ENCODE measurements around the gene TIPARP.
"Not testable (repeated sequence)": the region's sequence is repeated elsewhere in the genome, so short reads cannot be mapped to it uniquely, and the experiment has no call there.

TIPARP gene

DNA sequence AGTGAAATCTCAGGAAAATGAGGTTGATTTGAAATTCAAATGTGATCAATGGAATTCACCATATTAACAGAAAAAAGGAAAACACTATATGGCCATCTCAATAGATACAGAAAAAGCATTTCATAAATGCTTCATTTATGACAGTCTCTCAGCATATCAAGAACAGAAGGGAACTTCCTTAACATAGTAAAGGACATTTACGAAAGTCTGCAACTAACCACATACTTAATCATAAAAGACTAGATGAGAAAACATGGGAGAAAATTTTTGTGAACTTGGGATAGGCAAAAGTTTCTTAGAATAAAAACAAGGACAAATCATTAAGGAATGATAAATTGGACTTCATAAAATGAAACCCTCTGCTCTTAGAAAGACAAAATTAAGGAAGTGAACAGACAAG, 24.7 kb upstream of the TIPARP start:
- DNase-seq, result no peak

DNA sequence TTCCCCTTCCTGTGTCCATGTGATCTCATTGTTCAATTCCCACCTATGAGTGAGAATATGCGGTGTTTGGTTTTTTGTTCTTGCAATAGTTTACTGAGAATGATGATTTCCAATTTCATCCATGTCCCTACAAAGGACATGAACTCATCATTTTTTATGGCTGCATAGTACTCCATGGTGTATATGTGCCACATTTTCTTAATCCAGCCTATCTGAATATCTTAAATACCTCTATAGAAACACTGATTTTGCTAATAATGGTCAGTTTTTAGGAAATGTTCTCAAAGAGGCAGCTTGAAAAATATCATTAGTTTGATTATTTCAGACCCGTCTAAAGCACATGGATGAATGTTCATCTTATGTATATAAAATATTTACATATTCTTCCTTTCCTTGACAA, 21.7 kb upstream of the TIPARP start:
- not testable (repeated sequence) for DNase-seq

DNA sequence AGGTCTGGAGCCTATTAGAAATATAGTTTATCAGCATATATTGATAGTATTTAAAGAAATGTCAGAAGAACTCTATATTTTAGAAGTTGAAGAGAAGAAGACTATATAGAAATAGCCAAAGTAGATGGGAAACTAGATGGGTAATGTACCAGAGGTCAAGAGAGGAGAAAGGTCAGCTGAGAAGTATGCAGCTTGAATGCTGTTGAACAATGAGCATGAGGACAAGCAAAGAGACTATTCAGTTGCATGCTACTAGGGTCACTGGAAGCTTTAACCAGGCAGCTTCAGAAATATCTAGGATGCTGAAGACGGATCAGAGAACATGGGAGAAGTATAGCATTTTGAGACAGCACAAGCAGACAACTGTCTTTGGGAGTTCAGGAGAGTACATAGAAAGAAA, 19.6 kb upstream of the TIPARP start:
- no peak for DNase-seq

DNA sequence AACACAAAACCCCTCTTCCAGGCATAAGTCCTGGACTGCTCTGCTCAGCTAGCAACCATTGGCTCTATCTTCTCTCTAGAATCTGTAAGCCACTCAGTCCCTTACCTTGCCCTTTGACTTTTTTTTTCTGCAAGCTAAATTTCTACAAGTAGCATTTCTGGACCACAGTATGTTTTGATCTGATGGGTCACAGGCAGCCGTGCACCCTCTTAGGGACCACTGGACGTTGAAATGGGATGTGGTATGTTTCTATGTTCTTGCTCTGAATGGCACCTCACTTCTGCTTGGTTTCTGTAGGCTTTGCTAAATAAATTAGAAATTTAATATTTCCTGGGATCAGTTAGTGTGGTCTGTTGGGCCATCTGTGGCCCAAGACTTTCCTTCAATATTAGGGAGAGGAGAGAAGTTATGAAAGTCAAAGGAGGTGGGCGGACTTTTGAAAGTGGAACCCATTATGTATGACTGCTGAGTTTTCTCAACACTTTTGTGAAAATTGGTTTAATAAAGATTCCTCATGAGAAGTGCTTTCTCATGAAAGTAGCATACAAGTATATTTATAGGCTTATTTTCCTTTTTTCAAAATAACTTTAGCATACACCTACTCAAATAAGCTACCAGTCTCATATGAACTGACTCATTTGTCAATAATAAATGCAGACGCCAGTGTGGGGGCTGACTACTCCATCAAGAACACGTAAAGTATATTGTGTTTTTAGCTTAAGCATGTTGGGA, 18.4 kb upstream of the TIPARP start:
- peak; percentile 51 to 73 for DNase-seq

DNA sequence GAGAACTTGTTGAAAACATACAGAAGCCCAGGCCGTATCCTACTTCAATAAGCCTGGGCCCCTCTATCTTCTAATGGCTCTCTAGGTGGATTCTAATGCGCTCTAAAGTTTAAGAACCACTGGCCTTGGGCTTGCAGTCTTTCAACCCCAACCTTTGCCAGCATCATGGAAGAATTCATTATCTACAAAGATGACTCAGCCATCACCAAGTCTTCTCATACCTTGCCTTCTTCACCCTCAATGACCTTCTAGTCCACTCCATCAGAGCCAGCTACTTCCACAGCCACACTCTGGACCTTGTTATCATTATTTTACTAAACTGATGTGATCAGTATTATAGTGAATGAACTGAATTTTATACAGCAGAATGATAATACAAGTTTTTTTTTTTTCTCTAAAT, 16.9 kb upstream of the TIPARP start:
- DNase-seq, result no peak

DNA sequence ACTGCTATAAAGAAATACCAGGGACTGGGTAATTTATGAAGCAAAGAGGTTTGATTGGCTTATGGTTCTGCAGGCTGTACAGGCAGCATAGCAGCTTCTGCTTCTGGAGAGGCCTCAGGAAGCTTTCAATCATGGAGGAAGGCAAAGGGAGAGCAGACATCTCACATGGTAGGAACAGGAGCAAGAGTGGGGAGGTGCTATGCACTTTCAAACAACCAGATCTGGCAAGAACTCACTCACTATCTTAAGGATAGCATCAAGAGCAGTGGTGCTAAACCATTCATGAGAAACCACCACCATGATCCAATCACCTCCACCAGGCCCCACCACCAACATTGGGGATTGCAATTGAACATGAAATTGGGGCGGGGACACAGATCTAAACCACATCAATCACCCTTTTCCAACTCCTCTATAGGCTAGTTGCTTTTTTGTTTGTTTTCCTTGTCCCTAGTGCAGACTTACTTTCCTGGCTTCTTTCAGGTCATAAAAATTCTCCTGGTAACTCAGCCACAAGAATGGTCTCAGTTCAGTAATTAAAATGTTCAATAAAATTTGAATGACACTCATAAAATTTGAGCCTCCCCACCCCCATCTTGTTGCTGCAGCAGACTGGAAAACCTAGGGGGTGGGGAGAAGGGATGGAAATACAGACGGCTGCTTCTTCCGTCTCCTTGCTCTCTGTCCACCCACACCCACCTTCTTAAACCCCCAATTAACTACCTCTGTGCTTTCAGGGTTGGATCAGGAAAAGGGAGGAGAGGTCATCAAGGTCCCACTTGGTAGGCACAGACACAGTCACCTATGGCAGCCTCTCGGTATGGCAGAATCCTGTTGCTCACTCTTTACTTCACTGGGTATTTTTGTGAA, 16.3 kb upstream of the TIPARP start:
- no peak for DNase-seq

DNA sequence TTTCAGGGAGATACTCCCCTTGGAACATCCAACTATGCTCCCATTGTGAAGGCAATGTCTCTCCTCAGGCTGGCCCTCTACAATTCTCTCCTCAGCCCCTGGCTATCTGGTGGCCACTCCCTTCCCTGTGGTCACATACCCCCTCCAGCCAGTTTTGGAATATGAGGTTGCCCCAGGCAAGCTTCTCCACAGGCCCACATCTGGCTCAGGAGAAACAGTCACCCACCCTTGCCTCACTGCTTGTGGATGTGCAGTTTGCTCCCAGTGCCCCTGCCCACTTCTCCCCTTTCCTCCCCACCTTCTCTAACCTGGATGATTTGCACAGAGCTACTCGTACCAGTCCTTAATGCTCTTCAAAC, 15.7 kb upstream of the TIPARP start:
- no peak for DNase-seq

DNA sequence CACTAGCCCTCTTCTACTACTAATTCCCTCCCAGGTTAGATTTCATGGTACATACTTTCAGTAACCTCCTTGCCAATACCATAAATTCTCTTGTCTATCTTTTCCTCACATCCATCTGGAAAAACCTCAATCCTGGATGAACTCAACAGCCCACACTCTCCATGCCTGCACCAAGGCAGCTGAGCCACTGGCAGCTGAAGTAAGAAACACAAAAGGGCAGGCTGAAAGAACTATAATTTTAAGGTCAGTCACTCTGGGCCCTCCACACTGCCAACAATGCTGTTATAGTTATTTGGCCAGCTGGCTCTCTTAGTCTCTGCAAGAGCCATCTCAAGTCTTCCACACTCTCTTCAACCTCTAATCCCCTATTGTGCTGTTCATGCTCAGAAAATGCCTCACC, 15.1 kb upstream of the TIPARP start:
- DNase-seq, result no peak

DNA sequence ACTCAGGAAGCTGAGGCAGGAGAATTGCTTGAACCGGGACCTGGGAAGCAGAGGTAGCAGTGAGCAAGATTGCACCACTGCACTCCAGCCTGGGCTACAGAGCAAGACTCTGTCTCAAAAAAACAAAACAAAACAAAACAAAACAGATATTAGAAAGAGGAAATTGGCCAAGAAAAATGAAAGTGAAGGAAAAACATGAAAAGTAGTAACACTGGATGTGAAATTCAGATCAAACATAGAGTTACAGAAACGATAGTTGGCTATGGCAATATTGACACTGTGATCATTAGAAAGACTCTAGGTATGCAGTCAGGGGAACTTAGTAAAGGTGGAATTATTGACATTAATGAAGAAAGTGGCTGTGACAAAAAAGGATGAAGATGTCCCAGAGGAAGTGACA, 13.2 kb upstream of the TIPARP start:
- peak in 1 of 2 donors; percentile 51 for DNase-seq

DNA sequence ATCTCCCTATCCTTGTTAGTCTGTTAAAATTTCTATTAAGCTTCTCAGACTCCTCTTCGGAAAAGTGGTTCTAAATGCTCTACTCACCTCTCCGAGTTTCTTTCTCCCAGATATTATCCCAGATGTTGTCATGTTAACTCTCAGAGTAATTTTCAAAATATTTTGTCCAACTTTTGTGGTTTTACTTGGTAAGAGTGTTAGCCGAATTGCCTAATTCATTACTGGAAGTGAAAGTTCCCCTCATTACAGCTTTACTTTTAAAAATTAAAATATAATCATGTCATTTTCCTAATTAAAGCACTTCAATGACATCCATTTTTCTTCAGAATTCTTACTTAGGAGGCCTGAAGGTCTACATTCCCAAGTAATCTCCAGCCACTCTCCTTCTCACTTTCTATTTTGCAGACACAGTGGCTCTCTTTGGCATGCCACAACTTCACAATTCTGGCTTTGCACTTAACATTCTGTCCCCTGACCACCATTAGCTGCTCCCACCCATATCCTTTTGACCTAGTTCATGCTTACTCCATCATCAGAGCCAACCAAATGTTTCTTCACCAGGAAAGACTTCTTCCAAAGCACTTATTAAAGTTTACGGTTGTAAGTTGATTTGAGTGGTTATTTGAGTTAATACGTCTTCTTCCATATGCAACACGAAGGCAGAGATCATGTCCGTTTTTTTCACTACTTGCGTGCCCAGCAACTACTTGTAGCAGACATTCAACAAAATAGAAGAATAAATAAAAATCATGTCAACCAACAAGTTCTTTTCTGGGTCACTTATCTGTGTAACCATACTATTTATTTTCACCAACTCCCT, 10.2 kb upstream of the TIPARP start:
- peak in 1 of 2 donors; percentile 63 for DNase-seq

DNA sequence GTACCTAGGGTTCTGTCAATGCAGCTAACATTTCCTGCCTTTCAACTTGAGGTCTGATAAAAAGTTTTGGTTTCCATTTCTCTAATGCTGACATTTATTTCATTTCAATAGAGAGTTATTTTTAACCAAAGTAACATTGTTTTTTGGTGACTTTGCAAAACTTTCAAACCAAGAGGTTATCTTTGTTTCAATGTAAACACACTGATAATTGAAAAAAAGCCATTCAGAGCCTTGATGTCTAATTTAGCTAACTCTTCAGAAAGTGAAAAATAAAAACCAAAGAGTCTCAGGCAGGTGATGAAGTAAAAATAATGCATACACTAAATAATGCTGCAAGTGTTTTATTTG, 9.6 kb upstream of the TIPARP start:
- no peak for DNase-seq

DNA sequence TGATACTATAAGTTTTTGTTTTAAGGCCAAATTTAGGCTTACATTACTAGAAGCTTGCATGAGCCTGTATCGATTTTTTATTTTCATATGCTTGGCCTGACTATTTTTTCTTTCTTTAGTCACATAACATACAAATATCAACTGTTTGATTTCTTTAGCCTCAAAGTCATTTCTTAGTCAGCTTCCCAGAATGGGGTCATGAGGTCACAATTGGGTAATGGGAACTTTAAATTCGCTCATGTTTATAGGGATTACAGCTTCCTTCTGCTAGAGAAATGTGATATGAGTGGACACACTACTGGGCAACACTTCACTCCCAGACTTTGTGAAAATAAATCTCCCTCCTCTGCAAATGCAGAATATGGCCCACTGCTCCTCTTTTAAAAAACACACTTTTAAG, 9.1 kb upstream of the TIPARP start:
- DNase-seq, result peak; percentile 85 to 87

DNA sequence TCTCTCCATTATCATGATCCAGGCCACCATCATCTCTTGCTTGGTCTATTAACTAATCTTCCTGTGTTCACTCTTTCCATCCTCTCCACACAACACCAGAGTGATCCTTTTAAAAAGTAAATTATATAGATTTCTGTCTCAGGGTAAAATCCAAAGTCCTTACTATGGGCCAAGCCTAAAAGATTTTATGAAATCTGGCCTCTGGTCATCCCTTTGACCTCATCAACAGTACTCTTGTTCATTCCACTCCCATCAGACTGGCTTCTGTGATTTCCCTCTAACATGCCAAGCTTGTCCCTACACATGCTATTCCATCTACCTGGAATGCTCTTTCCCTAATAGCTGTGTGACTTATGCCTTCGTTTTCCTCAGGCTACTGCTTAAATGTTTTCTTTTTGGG, 8.3 kb upstream of the TIPARP start:
- DNase-seq, result no peak

DNA sequence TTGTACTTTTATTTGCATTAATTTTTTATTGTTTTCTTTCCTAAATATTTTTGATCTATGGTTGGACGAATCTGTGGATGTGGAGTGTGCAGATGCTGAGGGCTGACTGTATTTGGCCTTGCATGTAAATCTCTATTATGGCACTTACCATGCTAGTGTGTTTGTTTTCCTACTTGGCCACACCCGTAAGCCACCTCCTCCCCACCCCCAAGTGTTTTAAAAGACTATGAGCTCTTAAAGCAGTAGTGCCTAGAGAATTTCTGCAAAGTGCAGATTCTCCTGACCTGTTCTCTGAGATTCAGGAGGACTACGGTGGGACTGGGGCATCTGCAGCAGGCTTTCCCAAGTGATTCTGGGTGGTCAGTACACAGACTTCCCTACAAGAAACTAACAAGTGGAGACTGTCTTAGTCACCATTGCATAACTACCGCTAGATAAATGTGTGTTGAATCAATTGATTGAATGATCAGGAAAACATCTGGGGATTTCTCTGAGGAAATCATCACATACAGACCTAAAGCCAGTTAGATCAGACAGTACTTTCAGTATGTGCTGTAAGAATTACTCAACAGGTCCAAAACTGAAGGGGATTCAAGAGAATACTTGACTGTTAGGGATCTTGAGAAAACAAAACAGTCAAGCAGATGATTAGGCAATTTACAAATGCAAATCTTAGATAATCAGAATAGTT, 6.2 kb upstream of the TIPARP start:
- DNase-seq, result peak; percentile 65 to 82

DNA sequence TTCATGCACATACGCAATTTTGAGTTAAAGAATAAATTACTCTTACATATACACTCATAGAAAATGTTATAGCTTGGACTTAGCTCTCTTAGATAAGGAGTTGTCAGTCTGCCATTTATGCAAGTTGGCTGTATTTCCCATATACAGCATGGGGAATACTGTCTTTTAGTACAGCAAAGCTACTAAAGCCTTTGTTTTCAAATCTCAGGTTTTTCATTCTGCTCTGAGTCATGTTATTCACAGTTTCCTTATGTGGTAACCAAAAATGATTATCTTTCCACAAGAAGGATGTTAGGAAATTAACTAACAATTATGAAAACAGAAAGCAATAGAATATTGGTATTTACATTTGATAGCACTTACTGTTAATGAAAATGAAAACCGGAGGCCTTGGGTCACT, 4.3 kb upstream of the TIPARP start:
- peak; percentile 50 to 61 for DNase-seq

DNA sequence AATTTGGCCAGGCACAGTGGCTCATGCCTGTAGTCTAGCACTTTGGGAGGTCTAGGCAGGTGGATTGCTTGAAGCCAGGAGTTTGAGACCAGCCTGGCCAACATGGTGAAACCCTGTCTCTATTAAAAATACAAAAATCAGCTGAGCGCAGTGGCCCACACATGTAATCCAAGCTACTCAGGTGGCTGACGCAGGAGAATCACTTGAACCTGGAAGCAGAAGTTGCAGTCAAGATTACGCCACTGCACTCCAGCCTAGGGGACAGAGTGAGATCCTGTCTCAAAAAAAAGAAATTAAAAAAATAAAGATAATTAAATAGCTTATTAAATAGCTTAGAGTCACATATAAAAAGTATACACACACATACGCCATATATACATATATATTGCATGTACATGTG, 3.7 kb upstream of the TIPARP start:
- DNase-seq, result no peak

DNA sequence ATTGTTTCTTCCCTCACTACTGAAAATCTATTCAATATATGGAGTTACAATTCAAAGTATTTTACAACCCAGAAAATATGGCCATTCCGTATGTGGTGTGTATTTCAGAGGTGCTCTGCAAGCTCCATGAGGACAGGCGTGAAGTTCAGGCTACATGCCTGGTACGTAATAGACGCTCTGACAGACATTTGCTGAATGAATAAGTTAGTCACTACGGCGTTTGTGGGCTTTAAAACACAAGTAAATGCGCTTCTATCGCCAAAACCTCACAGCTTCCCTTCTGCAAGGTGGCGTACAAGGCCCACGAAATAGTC, 701 bp upstream of the TIPARP start:
- DNase-seq, result no peak

DNA sequence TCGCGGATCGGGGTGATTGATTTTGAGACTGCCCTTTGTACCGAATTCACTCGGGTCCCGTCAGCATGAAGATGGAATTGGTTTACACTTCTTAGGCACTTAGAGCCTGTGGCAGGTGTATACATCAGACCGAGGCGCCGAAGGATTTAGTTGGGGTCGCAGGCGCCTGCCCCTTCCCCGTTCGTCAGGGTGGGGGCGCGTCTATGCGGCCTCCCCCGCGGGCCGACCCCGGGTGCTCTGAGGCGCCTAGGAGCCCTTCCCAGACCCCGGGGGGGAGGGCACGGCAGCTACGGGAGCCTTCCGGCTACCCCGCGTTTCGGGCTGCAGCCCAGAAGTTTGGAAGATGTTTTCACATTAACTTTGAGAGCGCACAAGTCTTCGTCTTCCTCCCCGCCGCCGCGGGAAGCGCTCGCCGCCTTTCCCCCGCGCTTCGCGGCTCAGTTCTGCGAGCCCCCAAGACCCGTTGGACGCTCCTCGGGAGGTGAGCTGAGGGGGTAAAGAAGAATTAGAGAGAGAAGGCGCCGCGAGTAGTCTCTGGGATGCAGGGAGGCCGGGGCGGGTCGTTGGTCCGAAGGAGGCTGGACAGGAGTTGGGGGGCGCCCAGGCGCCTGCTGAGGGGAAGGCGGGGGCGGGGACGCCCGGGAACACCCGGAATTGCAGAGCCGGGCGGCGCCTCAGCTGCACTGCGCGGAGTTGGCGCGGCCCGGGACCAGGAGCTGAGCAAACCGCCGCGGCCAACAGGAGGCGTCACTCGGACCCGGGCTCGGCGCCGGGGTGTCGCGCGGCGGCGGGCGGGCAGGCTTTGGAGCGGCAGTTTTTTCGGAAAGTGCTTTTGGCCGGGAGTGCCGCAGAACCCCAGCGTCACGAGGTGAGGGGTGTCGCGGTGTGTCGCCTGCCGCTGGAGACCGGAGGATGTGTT, 780 bp downstream of the TIPARP start:
- DNase-seq, result peak; percentile 80 to 83

DNA sequence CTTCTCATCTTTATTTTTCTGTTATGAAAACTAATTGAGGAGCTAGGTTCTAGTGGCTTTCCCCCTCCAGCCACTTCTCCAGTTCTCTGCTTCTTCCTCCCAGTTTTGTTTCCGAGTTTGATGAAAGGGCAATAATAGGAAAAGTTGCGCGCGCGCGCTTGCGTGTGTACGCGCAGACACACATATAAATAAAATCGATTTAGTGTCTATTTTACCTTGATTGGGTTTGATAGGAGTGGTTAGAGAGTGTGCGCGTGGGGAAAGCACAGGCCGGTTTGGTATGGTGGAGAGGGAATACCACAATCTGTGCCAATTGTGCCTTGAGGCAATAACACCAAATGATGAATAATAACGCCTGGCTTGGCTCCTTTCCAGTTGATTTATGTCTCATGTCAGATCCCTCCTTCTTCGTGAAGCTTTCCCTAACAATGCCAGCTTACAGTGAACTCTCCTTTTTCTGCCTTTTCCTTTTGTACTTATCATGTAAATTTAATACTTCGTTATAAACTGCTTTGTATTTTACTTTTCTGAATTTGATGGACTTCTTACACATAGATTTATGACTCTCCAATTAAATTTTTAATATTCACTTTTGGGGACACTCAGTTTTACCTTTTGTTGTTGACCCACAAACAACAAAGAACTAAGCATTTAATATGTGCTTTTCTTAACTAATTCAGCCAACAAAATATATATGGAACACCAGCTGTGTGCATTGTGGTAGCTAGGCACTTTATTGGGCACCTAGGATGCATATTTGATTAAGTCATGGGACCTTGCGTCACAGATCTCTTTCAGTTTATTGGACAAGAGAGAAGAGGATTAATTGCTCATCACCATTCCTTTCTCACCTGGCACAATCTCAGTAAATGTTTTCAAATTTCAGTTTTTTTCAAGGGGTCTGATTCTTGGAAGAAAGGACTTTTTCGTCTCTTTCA, 1.7 kb downstream of the TIPARP start:
- DNase-seq, result peak; percentile 73 to 81

DNA sequence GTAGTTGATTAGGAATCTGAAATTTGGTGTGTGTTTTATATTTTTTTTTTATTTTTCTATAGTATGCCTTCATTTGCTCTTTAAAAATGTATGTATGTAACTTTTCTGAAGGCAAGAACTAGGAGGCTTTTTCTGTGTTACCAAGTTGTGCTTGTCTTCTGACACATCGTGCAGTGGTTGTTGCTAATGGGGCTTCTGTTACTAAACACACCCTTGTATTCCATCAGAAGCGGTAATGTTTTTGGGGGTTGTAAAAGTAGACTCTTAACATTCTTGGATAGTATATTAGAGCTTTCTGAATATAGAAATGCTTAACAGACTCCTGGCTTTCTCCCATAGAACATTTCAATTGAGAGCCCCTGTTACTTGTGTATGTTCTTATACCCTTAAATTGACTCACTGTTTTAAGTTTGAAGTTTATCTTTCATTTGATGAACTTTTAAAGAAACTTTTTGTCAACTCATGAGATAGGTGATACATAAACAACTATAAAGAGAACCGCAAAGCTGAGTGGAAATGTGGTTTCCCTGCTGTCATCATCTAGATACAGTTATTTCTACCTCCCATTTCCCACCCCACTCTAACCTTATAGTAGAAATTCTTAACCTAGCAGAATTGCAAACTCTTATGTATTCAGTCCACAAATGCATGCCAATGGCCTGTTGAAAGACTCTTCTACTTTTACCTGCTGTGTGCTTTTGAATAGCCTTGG, 2.5 kb downstream of the TIPARP start:
- no peak for DNase-seq
